ENCODE results near the gene TMEM248.

The TMEM248 gene

DNA sequence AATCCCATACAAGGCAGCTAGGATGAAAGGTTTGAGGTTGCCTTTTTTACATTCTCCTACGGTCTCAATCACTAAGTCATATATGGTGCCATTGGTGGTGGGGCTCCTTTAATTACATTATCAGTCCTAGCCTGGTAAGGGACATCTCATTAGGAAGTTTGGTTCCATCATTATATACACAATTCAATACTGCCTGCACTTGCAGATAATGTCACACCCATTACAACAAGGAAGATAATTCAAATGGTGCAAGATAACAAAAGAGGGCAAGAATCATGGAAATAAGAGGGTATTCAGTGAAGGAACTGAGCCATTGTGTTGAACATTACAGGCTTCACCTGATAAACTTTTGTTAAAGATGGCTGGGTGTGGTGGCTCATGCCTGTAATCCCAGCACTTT, 1.7 kb upstream of the TMEM248 start:
- H2AFZ ChIP-seq = no peak overlapping the region
- H3K4me3 ChIP-seq (ENCODE audit: low read depth, low read length) = no peak overlapping the region
- TF ChIP-seq, protein P1, sequence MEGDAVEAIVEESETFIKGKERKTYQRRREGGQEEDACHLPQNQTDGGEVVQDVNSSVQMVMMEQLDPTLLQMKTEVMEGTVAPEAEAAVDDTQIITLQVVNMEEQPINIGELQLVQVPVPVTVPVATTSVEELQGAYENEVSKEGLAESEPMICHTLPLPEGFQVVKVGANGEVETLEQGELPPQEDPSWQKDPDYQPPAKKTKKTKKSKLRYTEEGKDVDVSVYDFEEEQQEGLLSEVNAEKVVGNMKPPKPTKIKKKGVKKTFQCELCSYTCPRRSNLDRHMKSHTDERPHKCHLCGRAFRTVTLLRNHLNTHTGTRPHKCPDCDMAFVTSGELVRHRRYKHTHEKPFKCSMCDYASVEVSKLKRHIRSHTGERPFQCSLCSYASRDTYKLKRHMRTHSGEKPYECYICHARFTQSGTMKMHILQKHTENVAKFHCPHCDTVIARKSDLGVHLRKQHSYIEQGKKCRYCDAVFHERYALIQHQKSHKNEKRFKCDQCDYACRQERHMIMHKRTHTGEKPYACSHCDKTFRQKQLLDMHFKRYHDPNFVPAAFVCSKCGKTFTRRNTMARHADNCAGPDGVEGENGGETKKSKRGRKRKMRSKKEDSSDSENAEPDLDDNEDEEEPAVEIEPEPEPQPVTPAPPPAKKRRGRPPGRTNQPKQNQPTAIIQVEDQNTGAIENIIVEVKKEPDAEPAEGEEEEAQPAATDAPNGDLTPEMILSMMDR (IDR thresholded peaks at IDR 0.05) = no peak
- H3K27ac ChIP-seq = no peak overlapping the region
- H3K9me3 ChIP-seq (ENCODE audit: control insufficient read depth, low read length) = no peaks in the 10 kb centered on the region
- H3K9ac ChIP-seq = no peak overlapping the region
- H3K4me2 ChIP-seq (ENCODE audit: low read length) = no peak overlapping the region
- peaks cover 23% of the 10 kb centered on the region for H3K79me2 ChIP-seq
- H3K36me3 ChIP-seq (ENCODE audit: control insufficient read depth, insufficient read depth, low read length) = no peaks in the 10 kb centered on the region
- H3K27me3 ChIP-seq (ENCODE audit: control insufficient read depth, insufficient read depth, low read length) = no peaks in the 10 kb centered on the region
- H3K4me1 ChIP-seq = peaks cover 6% of the 10 kb centered on the region

DNA sequence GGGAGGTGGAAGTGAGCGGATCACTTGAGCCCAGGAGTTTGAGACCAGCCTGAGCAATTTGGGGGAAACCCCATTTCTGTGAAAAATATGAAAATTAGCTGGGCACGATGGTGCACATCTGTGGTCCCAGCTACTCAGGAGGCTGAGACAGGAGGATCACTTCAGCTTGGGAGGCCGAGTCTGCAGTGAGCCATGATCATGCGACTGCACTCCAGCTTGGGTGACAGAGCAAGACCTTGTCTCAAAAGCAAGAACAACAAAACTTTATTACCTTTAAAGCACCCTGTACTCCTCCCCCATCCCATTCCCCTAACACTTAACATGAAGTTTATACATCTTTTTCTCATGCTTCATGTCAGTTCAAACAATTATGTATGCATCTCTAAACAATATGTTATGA, 1.3 kb upstream of the TMEM248 start:
- no peak overlapping the region for H3K27ac ChIP-seq
- no peaks in the 10 kb centered on the region for H3K36me3 ChIP-seq (ENCODE audit: control insufficient read depth, insufficient read depth, low read length)
- H3K27me3 ChIP-seq (ENCODE audit: control insufficient read depth, insufficient read depth, low read length) = no peaks in the 10 kb centered on the region
- no peak overlapping the region for H3K4me2 ChIP-seq (ENCODE audit: low read length)
- no peak overlapping the region for H2AFZ ChIP-seq
- H3K9me3 ChIP-seq (ENCODE audit: control insufficient read depth, low read length) = no peaks in the 10 kb centered on the region
- H3K9ac ChIP-seq = no peak overlapping the region
- H3K79me2 ChIP-seq = peaks cover 27% of the 10 kb centered on the region
- H3K4me1 ChIP-seq = peaks cover 6% of the 10 kb centered on the region
- TF ChIP-seq, protein P1 (IDR thresholded peaks at IDR 0.05) = no peak
- no peak overlapping the region for H3K4me3 ChIP-seq (ENCODE audit: low read depth, low read length)

DNA sequence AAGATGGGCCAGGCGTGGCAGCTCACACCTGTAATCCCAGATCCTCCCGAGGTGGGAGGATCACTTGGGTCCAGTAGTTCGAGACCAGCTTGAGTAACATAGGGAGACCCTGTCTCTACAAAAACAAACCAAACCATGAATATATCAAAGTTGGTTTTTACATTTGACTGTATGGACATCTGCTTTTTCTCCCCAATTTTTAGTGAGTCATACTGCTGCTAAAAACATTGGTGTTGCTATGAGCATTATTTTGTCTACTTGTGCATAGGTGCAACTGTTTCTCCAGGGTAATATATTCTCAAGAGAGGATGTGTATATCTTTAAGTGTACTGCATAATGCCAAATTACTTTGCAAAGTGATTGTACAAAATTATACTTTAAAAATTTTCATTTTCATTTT, 769 bp upstream of the TMEM248 start:
- H3K79me2 ChIP-seq = peaks cover 31% of the 10 kb centered on the region
- no peaks in the 10 kb centered on the region for H3K36me3 ChIP-seq (ENCODE audit: control insufficient read depth, insufficient read depth, low read length)
- peak overlapping the region; percentile 96 for H2AFZ ChIP-seq
- peak overlapping the region; percentile 53 for H3K4me3 ChIP-seq (ENCODE audit: low read depth, low read length)
- no peak overlapping the region for H3K27ac ChIP-seq
- TF ChIP-seq, protein P1 (IDR thresholded peaks at IDR 0.05) = no peak
- no peaks in the 10 kb centered on the region for H3K9me3 ChIP-seq (ENCODE audit: control insufficient read depth, low read length)
- H3K9ac ChIP-seq = no peak overlapping the region
- H3K27me3 ChIP-seq (ENCODE audit: control insufficient read depth, insufficient read depth, low read length) = no peaks in the 10 kb centered on the region
- H3K4me1 ChIP-seq = peaks cover 6% of the 10 kb centered on the region
- no peak overlapping the region for H3K4me2 ChIP-seq (ENCODE audit: low read length)

DNA sequence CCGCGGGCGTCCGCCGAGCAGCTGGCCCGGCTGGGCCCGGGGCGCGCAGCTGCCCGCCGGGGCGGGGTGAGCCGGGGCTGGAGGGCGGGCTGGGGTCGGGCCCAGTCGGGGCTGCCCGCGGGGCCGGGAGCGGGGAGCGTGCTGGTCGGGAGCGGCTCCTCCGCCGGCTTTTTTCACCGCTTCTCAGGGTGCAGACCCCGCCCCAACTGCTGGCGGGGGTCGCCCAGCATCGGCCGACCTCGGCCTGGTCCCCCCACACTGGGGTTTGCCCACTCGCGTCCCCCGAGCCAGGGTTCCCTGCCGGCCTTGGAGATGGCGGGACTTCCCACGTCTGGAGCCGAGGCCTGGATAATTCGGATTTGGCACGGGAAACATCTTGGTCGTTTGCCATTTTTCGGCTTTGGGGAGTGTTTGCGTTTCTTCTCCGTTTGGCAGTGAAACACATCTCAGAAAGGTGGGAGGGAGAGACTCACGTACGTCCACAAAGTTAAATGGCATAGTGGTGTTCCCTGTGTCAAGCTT, 432 bp downstream of the TMEM248 start:
- peak overlapping the region; percentile 78 for H2AFZ ChIP-seq
- peak overlapping the region; percentile 57 for H3K27ac ChIP-seq
- no peaks in the 10 kb centered on the region for H3K27me3 ChIP-seq (ENCODE audit: control insufficient read depth, insufficient read depth, low read length)
- peak overlapping the region; percentile 90 for H3K4me2 ChIP-seq (ENCODE audit: low read length)
- H3K4me1 ChIP-seq = peaks cover 6% of the 10 kb centered on the region
- peak overlapping the region; percentile 53 for H3K4me3 ChIP-seq (ENCODE audit: low read depth, low read length)
- peak overlapping the region; percentile 39 for H3K9ac ChIP-seq
- no peaks in the 10 kb centered on the region for H3K9me3 ChIP-seq (ENCODE audit: control insufficient read depth, low read length)
- TF ChIP-seq, protein P1 (IDR thresholded peaks at IDR 0.05) = no peak
- H3K36me3 ChIP-seq (ENCODE audit: control insufficient read depth, insufficient read depth, low read length) = no peaks in the 10 kb centered on the region
- peaks cover 41% of the 10 kb centered on the region for H3K79me2 ChIP-seq

DNA sequence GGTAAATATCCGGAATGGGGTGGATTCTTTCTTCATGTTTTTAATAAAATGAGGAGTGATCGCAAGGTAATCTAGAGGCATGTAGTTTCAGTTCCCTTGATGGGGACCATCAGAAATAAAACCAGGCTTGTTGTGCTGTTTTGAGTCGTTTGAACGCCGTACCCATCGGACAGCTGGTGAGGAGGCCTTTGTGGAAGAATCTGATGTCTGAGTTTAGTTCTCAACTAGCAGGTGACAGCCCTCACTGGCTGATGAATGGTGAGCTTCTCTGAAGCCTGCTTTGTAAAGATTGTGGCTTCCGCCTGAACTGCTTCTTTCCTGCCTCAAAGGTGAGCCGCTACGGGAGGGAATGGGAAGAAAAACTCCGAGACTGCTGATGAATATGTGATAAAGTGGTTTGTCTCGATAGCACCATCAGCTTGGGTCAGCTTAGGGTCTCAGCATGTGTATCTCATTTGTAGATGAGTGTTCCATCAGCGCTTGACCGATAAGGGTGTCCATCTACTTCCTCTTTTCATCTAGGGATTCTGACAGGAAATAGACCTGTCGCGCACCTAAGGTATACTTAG, 977 bp downstream of the TMEM248 start:
- peak overlapping the region; percentile 90 for H3K4me2 ChIP-seq (ENCODE audit: low read length)
- peak overlapping the region; percentile 57 for H3K27ac ChIP-seq
- H3K4me1 ChIP-seq = peaks cover 6% of the 10 kb centered on the region
- TF ChIP-seq, protein P1 (IDR thresholded peaks at IDR 0.05) = no peak
- H3K79me2 ChIP-seq = peaks cover 41% of the 10 kb centered on the region
- H3K36me3 ChIP-seq (ENCODE audit: control insufficient read depth, insufficient read depth, low read length) = no peaks in the 10 kb centered on the region
- peak overlapping the region; percentile 53 for H3K4me3 ChIP-seq (ENCODE audit: low read depth, low read length)
- H3K9me3 ChIP-seq (ENCODE audit: control insufficient read depth, low read length) = no peaks in the 10 kb centered on the region
- H3K9ac ChIP-seq = peak overlapping the region; percentile 39
- H3K27me3 ChIP-seq (ENCODE audit: control insufficient read depth, insufficient read depth, low read length) = no peaks in the 10 kb centered on the region
- H2AFZ ChIP-seq = peak overlapping the region; percentile 78
